A673 (cell line): ENCODE results near the gene NPPB.

ENCODE experiments used
- CTCF ChIP-seq: fragments of 300-800, 200-600 bp; sonication (generic); conservative IDR thresholded peaks from 2 replicates; pipeline ENCODE4 v1.5.1; 2017; ENCODE audit warnings: low read depth, mild to moderate bottlenecking, antibody characterized with exemption, low read length, moderate library complexity, mixed read lengths
- EZH2 ChIP-seq: fragments of 200-600 bp; sonication (generic); IDR thresholded peaks from 2 replicates; pipeline ENCODE4 v1.6.1; 2017; ENCODE audit warnings: borderline replicate concordance, low read depth, mild to moderate bottlenecking, mixed read lengths, antibody characterized with exemption, low read length; ENCODE audit not compliant: poor library complexity, severe bottlenecking

DNA sequence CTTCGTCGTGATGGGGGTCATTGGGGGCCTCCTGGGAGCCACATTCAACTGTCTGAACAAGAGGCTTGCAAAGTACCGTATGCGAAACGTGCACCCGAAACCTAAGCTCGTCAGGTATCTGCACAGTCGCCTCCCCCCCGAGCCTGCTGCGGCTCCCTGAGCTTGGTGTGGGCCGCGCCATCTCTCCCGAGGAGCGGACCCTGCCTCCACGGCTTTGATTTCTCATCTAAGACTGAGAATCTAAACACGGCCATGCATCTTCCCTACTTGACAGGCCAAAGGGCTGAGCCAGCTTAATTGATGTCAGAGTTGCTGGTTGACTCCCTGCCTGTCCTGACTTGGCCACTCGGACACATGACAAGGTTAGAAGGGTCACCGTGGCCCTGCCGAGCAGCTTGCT is 30.2 kb downstream of the NPPB start:
- TF ChIP-seq CTCF, result no peak
- no peak for TF ChIP-seq EZH2
